Caco-2 (cell line): ENCODE data around the gene MMP20. TPM values are rescaled to one million over a fixed set of nuclear protein-coding genes. Genes with fewer than 3 reads are reported as not detected.

ENCODE experiments used
- BruUV-seq: library from RNA; stranded (reverse); fragments of 400-500 nt; replicated peaks from 2 replicates; lab custom pipeline; 2021; lab: Mats Ljungman, UMichigan
- CTCF ChIA-PET: fragments of 300-600 bp; sonication (Branson Sonifier 250); formaldehyde crosslinking; loops from one replicate; lab custom pipeline; 2022; ENCODE audit warnings: antibody characterized with exemption; lab: Charles Lee
- POLR2A ChIA-PET: fragments of 300-600 bp; sonication (Branson Sonifier 250); formaldehyde crosslinking; loops from one replicate; lab custom pipeline; 2022; ENCODE audit warnings: antibody characterized with exemption; lab: Charles Lee
- DNase-seq, 2 experiments: peaks; one replicate each; pipeline versions ENCODE4 v3.0.0 to v3.0.0-alpha.2; 2020 to 2022
- H3K27me3 ChIP-seq: replicated peaks from 2 replicates; pipeline ENCODE4 v1.6.0; 2011; ENCODE audit warnings: low read length; ENCODE audit not compliant: control insufficient read depth, insufficient read depth
- H3K36me3 ChIP-seq: 2 replicates; pipeline ENCODE4 v1.5.1; 2011; ENCODE audit warnings: low read length; ENCODE audit not compliant: control insufficient read depth, insufficient read depth
- H3K4me1 ChIP-seq: fragments of 250-450 bp; sonication (Bioruptor Pico); 2 replicates; pipeline ENCODE4 v1.5.1; 2020; ENCODE audit warnings: mild to moderate bottlenecking
- H3K4me3 ChIP-seq: 2 replicates; pipeline ENCODE4 v1.5.1; 2011; ENCODE audit warnings: low read depth, mild to moderate bottlenecking, control low read depth, low read length
- H3K9me3 ChIP-seq: fragments of 250-450 bp; sonication (Bioruptor Pico); 2 replicates; pipeline ENCODE4 v1.5.1; 2020; ENCODE audit warnings: mild to moderate bottlenecking, moderate library complexity
- H3K27ac Mint-ChIP-seq: one replicate; pipeline ENCODE4 v1.8.0; 2022; ENCODE audit warnings: mixed read lengths; ENCODE audit not compliant: unreplicated experiment
- H3K27me3 Mint-ChIP-seq: one replicate; pipeline ENCODE4 v1.8.0; 2022; ENCODE audit warnings: mixed read lengths; ENCODE audit not compliant: insufficient read depth, unreplicated experiment
- H3K36me3 Mint-ChIP-seq: one replicate; pipeline ENCODE4 v1.8.0; 2022; ENCODE audit warnings: mild to moderate bottlenecking, mixed read lengths; ENCODE audit not compliant: insufficient read depth, unreplicated experiment
- H3K4me1 Mint-ChIP-seq: one replicate; pipeline ENCODE4 v1.8.0; 2022; ENCODE audit warnings: low read depth, mixed read lengths; ENCODE audit not compliant: unreplicated experiment
- H3K4me3 Mint-ChIP-seq: one replicate; pipeline ENCODE4 v1.8.0; 2022; ENCODE audit warnings: mild to moderate bottlenecking, moderate library complexity, mixed read lengths; ENCODE audit not compliant: unreplicated experiment
- H3K9me3 Mint-ChIP-seq: one replicate; pipeline ENCODE4 v1.8.0; 2022; ENCODE audit warnings: mixed read lengths; ENCODE audit not compliant: unreplicated experiment
- intact Hi-C: fragments of 100-400 bp; cut with micrococcal nuclease; formaldehyde crosslinking; loops from one replicate; pipeline ENCODE4 v1.10.0; 2022; ENCODE audit not compliant: unreplicated experiment
- total RNA-seq: library from RNA; stranded (reverse); gene quantifications from 2 replicates; pipeline ENCODE4 v1.2.3, GENCODE V29; 2022
- TF ChIP-seq, protein P1 (sequence below), 2 experiments: fragments of 200-600 bp in 1 of 2; IDR thresholded peaks; 1 replicate in 1 of 2; 2 replicates in 1 of 2; pipeline versions ENCODE4 v1.5.1 to v1.8.0; 2011 to 2022; ENCODE audit warnings: antibody characterized with exemption in 1 of 2, control low read depth in 1 of 2, inconsistent platforms in 1 of 2, low read depth in 1 of 2, low read length in 1 of 2, mild to moderate bottlenecking in 1 of 2, moderate library complexity in 1 of 2; ENCODE audit not compliant: insufficient read depth in 1 of 2, severe bottlenecking in 1 of 2, unreplicated experiment in 1 of 2

The MMP20 gene
- total RNA-seq, 1 experiment from 2014 or later, result not detected

- peaks cover 30% of the 10 kb centered on the region for H3K4me1 Mint-ChIP-seq
- no peaks in the 10 kb centered on the region for H3K36me3 Mint-ChIP-seq
- peak overlapping the region; percentile 87 for H3K27ac Mint-ChIP-seq
- Histone ChIP-seq H3K4me3 (no peak overlapping the region), H3K4me1 (peaks cover 36% of the 10 kb centered on the region), H3K27me3 (no peaks in the 10 kb centered on the region), H3K9me3 (no peaks in the 10 kb centered on the region), H3K36me3 (no peaks in the 10 kb centered on the region)
- H3K27me3 Mint-ChIP-seq, result no peaks in the 10 kb centered on the region
- ChIA-PET POLR2A (no interaction called here), CTCF (interaction anchor here (0.7 kb wide), 1 partner anchor 61 kb away, joined by 3 read pairs; no protein-coding TSS in a partner anchor)
- H3K9me3 Mint-ChIP-seq, result no peaks in the 10 kb centered on the region
- DNase-seq, result no peak
- H3K4me3 Mint-ChIP-seq, result no peak overlapping the region
- BruUV-seq, result no TSS peak
- TF ChIP-seq, protein P1, sequence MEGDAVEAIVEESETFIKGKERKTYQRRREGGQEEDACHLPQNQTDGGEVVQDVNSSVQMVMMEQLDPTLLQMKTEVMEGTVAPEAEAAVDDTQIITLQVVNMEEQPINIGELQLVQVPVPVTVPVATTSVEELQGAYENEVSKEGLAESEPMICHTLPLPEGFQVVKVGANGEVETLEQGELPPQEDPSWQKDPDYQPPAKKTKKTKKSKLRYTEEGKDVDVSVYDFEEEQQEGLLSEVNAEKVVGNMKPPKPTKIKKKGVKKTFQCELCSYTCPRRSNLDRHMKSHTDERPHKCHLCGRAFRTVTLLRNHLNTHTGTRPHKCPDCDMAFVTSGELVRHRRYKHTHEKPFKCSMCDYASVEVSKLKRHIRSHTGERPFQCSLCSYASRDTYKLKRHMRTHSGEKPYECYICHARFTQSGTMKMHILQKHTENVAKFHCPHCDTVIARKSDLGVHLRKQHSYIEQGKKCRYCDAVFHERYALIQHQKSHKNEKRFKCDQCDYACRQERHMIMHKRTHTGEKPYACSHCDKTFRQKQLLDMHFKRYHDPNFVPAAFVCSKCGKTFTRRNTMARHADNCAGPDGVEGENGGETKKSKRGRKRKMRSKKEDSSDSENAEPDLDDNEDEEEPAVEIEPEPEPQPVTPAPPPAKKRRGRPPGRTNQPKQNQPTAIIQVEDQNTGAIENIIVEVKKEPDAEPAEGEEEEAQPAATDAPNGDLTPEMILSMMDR (IDR thresholded peaks at IDR 0.05; ENCODE audit: insufficient read depth in 1 of 2, low read depth in 1 of 2, low read length in 1 of 2, severe bottlenecking in 1 of 2, unreplicated experiment in 1 of 2), result no peak
- intact Hi-C loops, result loop anchor here (2.0 to 5.0 kb wide), 2 partner anchors 38 to 116 kb away; no protein-coding TSS in a partner anchor
Observed at GRCh38 chr11:102551169-102551781, 73.9 kb downstream of the MMP20 start.

- CTCF ChIA-PET, result no interaction called here
- Mint-ChIP-seq H3K27ac (no peak overlapping the region), H3K27me3 (no peaks in the 10 kb centered on the region), H3K36me3 (no peaks in the 10 kb centered on the region), H3K4me3 (no peak overlapping the region), H3K9me3 (peaks cover 11% of the 10 kb centered on the region), H3K4me1 (peaks cover 10% of the 10 kb centered on the region)
- no TSS peak for BruUV-seq
- Histone ChIP-seq H3K4me3 (no peak overlapping the region), H3K4me1 (peaks cover 21% of the 10 kb centered on the region), H3K9me3 (no peaks in the 10 kb centered on the region), H3K36me3 (no peaks in the 10 kb centered on the region), H3K27me3 (no peaks in the 10 kb centered on the region)
- POLR2A ChIA-PET, result no interaction called here
- no peak for DNase-seq
- TF ChIP-seq, protein P1 (IDR thresholded peaks at IDR 0.05; ENCODE audit: insufficient read depth in 1 of 2, low read depth in 1 of 2, low read length in 1 of 2, severe bottlenecking in 1 of 2, unreplicated experiment in 1 of 2), result no peak
- intact Hi-C loops, result no loop called here
Observed at GRCh38 chr11:102546923-102547471, 78.1 kb downstream of the MMP20 start.

GRCh38 chr11:102546427-102546826 is 78.7 kb downstream of the MMP20 start:
- Mint-ChIP-seq H3K27me3 (no peaks in the 10 kb centered on the region), H3K4me1 (peaks cover 4% of the 10 kb centered on the region), H3K4me3 (no peak overlapping the region), H3K27ac (no peak overlapping the region), H3K9me3 (peaks cover 11% of the 10 kb centered on the region), H3K36me3 (no peaks in the 10 kb centered on the region)
- Histone ChIP-seq H3K9me3 (no peaks in the 10 kb centered on the region), H3K4me3 (no peak overlapping the region), H3K27me3 (no peaks in the 10 kb centered on the region), H3K4me1 (peaks cover 16% of the 10 kb centered on the region), H3K36me3 (no peaks in the 10 kb centered on the region)
- BruUV-seq, result no TSS peak
- ChIA-PET POLR2A (interaction anchor here (0.7 kb wide), 1 partner anchor 13 kb away, joined by 22 read pairs; no protein-coding TSS in a partner anchor), CTCF (no interaction called here)
- TF ChIP-seq, protein P1 (IDR thresholded peaks at IDR 0.05; ENCODE audit: insufficient read depth in 1 of 2, low read depth in 1 of 2, low read length in 1 of 2, severe bottlenecking in 1 of 2, unreplicated experiment in 1 of 2), result no peak
- intact Hi-C loops, result no loop called here
- no peak for DNase-seq
